OCI-LY3 (cell line): ENCODE measurements around the gene DOCK1.

Experiments used
- H2AFZ ChIP-seq: fragments of 200-600, 300-600 bp; shearing (Covaris generic); 2 replicates; pipeline ENCODE4 v1.6.0; 2014; ENCODE audit warnings: antibody characterized with exemption, low read depth, low read length
- H3K27ac ChIP-seq: fragments of 200-600, 300-600 bp; sonication (generic); 2 replicates; pipeline ENCODE4 v1.5.1; 2014; ENCODE audit warnings: mild to moderate bottlenecking, low read length, moderate library complexity, mixed read lengths
- H3K27me3 ChIP-seq: fragments of 200-600, 300-600 bp; sonication (generic); 2 replicates; pipeline ENCODE4 v1.6.1; 2014; ENCODE audit warnings: low read depth, low read length, mixed read lengths
- H3K36me3 ChIP-seq: fragments of 200-600, 300-600 bp; sonication (generic); replicated peaks from 2 replicates; pipeline ENCODE3; 2014; ENCODE audit warnings: low read depth, low read length, mixed read lengths
- H3K4me1 ChIP-seq: fragments of 300-600, 200-600 bp; sonication (generic); 2 replicates; pipeline ENCODE4 v1.6.1; 2014; ENCODE audit warnings: low read length, mixed read lengths
- H3K4me2 ChIP-seq: fragments of 200-600, 300-600 bp; sonication (generic); 2 replicates; pipeline ENCODE4 v1.6.1; 2014; ENCODE audit warnings: low read length, mixed read lengths
- H3K4me3 ChIP-seq: fragments of 300-600, 200-600 bp; sonication (generic); 2 replicates; pipeline ENCODE4 v1.5.1; 2014; ENCODE audit warnings: antibody characterized with exemption, mild to moderate bottlenecking, low read length, moderate library complexity
- H3K79me2 ChIP-seq: fragments of 300-600, 200-600 bp; shearing (Covaris generic); 2 replicates; pipeline ENCODE4 v1.6.1; 2014; ENCODE audit warnings: mild to moderate bottlenecking, low read length, mixed read lengths
- H3K9ac ChIP-seq: fragments of 300-600, 200-600 bp; shearing (Covaris generic); 2 replicates; pipeline ENCODE4 v1.6.0; 2014; ENCODE audit warnings: mild to moderate bottlenecking, low read length, moderate library complexity
- H3K9me3 ChIP-seq: fragments of 200-600, 300-600 bp; shearing (Covaris generic); 2 replicates; pipeline ENCODE4 v1.6.1; 2014; ENCODE audit warnings: low read length, mixed read lengths; ENCODE audit not compliant: insufficient read depth
- H4K20me1 ChIP-seq: fragments of 200-600, 300-600 bp; sonication (generic); 2 replicates; pipeline ENCODE4 v1.6.1; 2016; ENCODE audit warnings: low read length, mixed read lengths; ENCODE audit not compliant: insufficient read depth
- EZH2phosphoT487 ChIP-seq: fragments of 200-600 bp; shearing (Covaris generic); IDR thresholded peaks from 2 replicates; pipeline ENCODE4 v1.6.1; 2018; ENCODE audit warnings: antibody characterized with exemption, mixed run types, low read depth
- TF ChIP-seq, protein P1 (sequence below): fragments of 200-600, 300-600 bp; sonication (generic); IDR thresholded peaks from 2 replicates; pipeline ENCODE4 v1.5.1; 2014; ENCODE audit warnings: antibody characterized with exemption, low read length, low read depth

The DOCK1 gene

DNA sequence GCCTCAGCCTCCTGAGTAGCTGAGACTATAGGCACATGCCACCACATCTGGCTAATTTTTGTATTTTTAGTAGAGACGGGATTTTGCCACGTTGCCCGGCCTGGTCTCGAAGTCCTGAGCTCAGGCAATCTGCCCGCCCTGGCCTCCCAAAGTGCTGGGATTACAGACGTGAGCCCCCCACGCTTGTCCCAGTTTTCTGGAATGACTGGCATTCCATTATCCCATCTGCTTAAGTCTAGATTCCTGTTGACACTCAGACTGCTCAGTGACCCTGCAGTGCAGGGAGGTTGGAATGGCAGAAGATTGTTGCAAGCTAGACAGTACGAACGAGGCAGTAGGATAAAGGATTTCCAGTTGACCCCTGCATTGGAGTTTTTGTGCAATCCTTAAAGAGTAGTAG is 508.8 kb downstream of the DOCK1 start:
- Histone ChIP-seq H4K20me1 (no peaks in the 10 kb centered on the region), H3K79me2 (no peaks in the 10 kb centered on the region), H3K27me3 (no peaks in the 10 kb centered on the region), H3K4me1 (no peaks in the 10 kb centered on the region), H3K9me3 (no peaks in the 10 kb centered on the region), H3K36me3 (no peaks in the 10 kb centered on the region), H3K27ac (no peak overlapping the region), H3K4me2 (no peak overlapping the region), H2AFZ (no peak overlapping the region), H3K9ac (no peak overlapping the region), H3K4me3 (no peak overlapping the region)
- TF ChIP-seq, protein P1, sequence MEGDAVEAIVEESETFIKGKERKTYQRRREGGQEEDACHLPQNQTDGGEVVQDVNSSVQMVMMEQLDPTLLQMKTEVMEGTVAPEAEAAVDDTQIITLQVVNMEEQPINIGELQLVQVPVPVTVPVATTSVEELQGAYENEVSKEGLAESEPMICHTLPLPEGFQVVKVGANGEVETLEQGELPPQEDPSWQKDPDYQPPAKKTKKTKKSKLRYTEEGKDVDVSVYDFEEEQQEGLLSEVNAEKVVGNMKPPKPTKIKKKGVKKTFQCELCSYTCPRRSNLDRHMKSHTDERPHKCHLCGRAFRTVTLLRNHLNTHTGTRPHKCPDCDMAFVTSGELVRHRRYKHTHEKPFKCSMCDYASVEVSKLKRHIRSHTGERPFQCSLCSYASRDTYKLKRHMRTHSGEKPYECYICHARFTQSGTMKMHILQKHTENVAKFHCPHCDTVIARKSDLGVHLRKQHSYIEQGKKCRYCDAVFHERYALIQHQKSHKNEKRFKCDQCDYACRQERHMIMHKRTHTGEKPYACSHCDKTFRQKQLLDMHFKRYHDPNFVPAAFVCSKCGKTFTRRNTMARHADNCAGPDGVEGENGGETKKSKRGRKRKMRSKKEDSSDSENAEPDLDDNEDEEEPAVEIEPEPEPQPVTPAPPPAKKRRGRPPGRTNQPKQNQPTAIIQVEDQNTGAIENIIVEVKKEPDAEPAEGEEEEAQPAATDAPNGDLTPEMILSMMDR: no peak
- no peak for TF ChIP-seq EZH2phosphoT487

DNA sequence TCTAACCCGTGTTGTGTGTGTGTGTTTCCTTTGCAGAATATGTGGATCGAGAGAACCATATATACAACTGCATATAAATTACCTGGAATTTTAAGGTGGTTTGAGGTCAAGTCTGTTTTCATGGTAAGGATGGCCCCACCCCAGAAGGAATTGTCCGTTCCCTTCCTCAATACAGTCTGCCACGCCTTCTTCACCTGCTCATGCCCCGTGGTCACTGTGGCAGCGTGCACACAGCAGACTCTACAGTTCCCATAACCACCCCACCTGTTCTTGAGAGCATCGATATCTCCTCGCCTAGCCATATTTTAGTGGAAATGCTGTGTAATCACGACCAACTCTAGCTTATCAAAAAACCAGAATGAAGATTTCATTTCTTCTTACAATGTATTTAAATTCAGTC is 509.9 kb downstream of the DOCK1 start:
- Histone ChIP-seq H3K79me2 (no peaks in the 10 kb centered on the region), H3K27ac (no peak overlapping the region), H3K4me2 (no peak overlapping the region), H3K4me1 (no peaks in the 10 kb centered on the region), H3K36me3 (no peaks in the 10 kb centered on the region), H3K9ac (no peak overlapping the region), H3K27me3 (no peaks in the 10 kb centered on the region), H3K4me3 (no peak overlapping the region), H4K20me1 (no peaks in the 10 kb centered on the region), H2AFZ (no peak overlapping the region), H3K9me3 (no peaks in the 10 kb centered on the region)
- no peak for TF ChIP-seq EZH2phosphoT487
- TF ChIP-seq, protein P1: no peak

DNA sequence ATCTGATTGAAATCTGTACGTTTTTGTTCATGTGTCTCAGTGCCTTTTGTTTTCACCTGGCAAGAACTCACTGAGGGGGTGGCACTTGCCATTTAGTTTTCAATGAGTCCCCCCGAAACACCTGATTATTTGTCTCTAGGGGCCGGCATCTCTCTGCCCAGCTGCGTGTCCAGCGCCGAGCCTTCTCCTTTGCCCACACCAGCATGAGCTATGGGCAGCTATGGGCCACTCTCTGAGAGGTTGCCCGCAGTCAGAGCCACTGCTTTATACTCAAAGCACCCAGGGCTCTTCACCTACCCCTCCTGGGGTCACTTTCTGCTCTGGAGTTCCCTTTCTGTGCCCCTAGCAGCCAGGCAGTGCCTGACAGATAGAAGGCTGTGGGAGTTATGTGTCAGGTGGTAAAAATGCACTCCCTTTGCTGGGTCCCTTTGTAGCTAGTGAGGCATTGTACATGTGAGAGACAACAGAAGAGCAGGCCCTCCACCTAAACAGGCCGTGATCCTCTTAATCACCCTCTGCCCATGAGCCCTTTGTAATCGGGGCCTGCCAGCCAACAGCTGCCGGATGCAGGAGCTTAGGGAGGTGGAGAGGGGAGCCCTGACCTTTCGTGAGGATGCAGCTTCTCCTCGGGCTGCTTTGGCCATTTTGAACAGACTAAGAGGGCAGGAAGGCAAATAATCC is 510.8 kb downstream of the DOCK1 start:
- H3K9ac ChIP-seq: no peak overlapping the region
- no peak overlapping the region for H3K4me3 ChIP-seq
- no peaks in the 10 kb centered on the region for H3K9me3 ChIP-seq
- no peaks in the 10 kb centered on the region for H3K36me3 ChIP-seq
- TF ChIP-seq, protein P1: no peak
- TF ChIP-seq EZH2phosphoT487: no peak
- no peak overlapping the region for H2AFZ ChIP-seq
- no peak overlapping the region for H3K4me2 ChIP-seq
- no peaks in the 10 kb centered on the region for H3K79me2 ChIP-seq
- no peaks in the 10 kb centered on the region for H3K27me3 ChIP-seq
- H3K4me1 ChIP-seq: no peaks in the 10 kb centered on the region
- H4K20me1 ChIP-seq: no peaks in the 10 kb centered on the region
- no peak overlapping the region for H3K27ac ChIP-seq

DNA sequence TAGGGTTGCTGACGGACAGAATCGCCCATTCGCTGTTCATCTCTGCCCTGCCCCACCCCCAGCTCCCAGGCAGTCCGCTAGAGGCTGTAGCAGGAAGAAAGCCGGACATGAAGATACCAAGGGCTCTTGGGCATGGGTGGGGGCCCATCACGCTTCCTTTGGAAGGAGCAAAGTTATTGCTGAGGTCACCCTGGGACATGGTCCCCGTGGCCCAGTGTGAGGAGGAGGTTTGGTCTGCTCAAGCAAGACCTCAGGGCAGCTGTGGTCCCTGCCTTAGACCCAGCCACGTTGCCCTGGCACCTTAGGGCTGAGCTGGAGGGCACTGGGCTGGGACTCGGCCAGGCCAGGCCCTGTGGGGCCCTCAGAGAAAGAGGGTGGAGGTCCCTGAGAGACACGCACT is 511.8 kb downstream of the DOCK1 start:
- H2AFZ ChIP-seq: no peak overlapping the region
- H3K9ac ChIP-seq: no peak overlapping the region
- H3K4me1 ChIP-seq: no peaks in the 10 kb centered on the region
- H4K20me1 ChIP-seq: no peaks in the 10 kb centered on the region
- no peaks in the 10 kb centered on the region for H3K36me3 ChIP-seq
- no peaks in the 10 kb centered on the region for H3K27me3 ChIP-seq
- no peaks in the 10 kb centered on the region for H3K79me2 ChIP-seq
- no peak overlapping the region for H3K4me3 ChIP-seq
- no peak overlapping the region for H3K4me2 ChIP-seq
- no peaks in the 10 kb centered on the region for H3K9me3 ChIP-seq
- no peak overlapping the region for H3K27ac ChIP-seq
- TF ChIP-seq, protein P1: no peak
